Mesenchymal stem cell (in vitro differentiated cells and primary cell): ENCODE measurements around the gene COL23A1.

Experiments
- DNase-seq: peaks from one replicate; pipeline ENCODE4 v3.0.0-alpha.2; 2013
- H2AFZ ChIP-seq: one replicate; pipeline ENCODE4 v1.6.1; 2013; ENCODE audit warnings: low read depth, mild to moderate bottlenecking, control low read depth, inconsistent platforms, low read length, moderate library complexity
- H2AK5ac ChIP-seq: 2 replicates; pipeline ENCODE4 v1.6.1; 2013; ENCODE audit warnings: low read length, moderate library complexity, mild to moderate bottlenecking, inconsistent platforms; ENCODE audit not compliant: severe bottlenecking
- H2BK120ac ChIP-seq: one replicate; pipeline ENCODE4 v1.6.1; 2013; ENCODE audit warnings: low read depth, mild to moderate bottlenecking, inconsistent platforms, low read length, moderate library complexity
- H2BK12ac ChIP-seq, 2 experiments: one replicate each; pipeline ENCODE4 v1.6.1; 2013; ENCODE audit warnings: inconsistent platforms in 2 of 2, low read length in 2 of 2, mild to moderate bottlenecking in 2 of 2, moderate library complexity in 2 of 2, control low read depth in 1 of 2
- H2BK15ac ChIP-seq: one replicate; pipeline ENCODE4 v1.6.1; 2013; ENCODE audit warnings: mild to moderate bottlenecking, low read depth, inconsistent platforms; ENCODE audit not compliant: poor library complexity, severe bottlenecking
- H2BK5ac ChIP-seq: 2 replicates; pipeline ENCODE4 v1.6.1; 2013; ENCODE audit warnings: low read depth, mild to moderate bottlenecking, low read length, control low read depth, inconsistent platforms; ENCODE audit not compliant: poor library complexity, severe bottlenecking
- H3K14ac ChIP-seq, 2 experiments: one replicate each; pipeline ENCODE4 v1.6.1; 2013; ENCODE audit warnings: inconsistent platforms in 2 of 2, low read length in 2 of 2, control low read depth in 1 of 2, mild to moderate bottlenecking in 1 of 2, moderate library complexity in 1 of 2
- H3K18ac ChIP-seq, 2 experiments: one replicate each; pipeline ENCODE4 v1.6.1; 2013; ENCODE audit warnings: inconsistent platforms in 2 of 2, low read length in 2 of 2, control low read depth in 1 of 2, low read depth in 1 of 2, mild to moderate bottlenecking in 1 of 2
- H3K23ac ChIP-seq, 2 experiments: one replicate each; pipeline ENCODE4 v1.6.1; 2013; ENCODE audit warnings: inconsistent platforms in 2 of 2, low read length in 2 of 2, mild to moderate bottlenecking in 2 of 2, moderate library complexity in 2 of 2, control low read depth in 1 of 2
- H3K27ac ChIP-seq: 2 replicates; pipeline ENCODE4 v1.5.1; 2013; ENCODE audit warnings: mild to moderate bottlenecking, moderate library complexity, low read length, control low read depth, inconsistent platforms; ENCODE audit not compliant: poor library complexity, severe bottlenecking
- H3K27me3 ChIP-seq, 2 experiments: 2 replicates each; pipeline versions ENCODE4 v1.6.1 to v1.7.0; 2013; ENCODE audit warnings: low read length in 2 of 2, mild to moderate bottlenecking in 2 of 2, moderate library complexity in 2 of 2, control low read depth in 1 of 2, inconsistent platforms in 1 of 2; ENCODE audit not compliant: control insufficient read depth in 1 of 2, insufficient read depth in 1 of 2
- H3K36me3 ChIP-seq, 2 experiments: 2 replicates each; pipeline versions ENCODE4 v1.6.1 to v1.7.0; 2013; ENCODE audit warnings: low read length in 2 of 2, control low read depth in 1 of 2, inconsistent platforms in 1 of 2, low read depth in 1 of 2, mild to moderate bottlenecking in 1 of 2; ENCODE audit not compliant: insufficient read depth in 2 of 2, control insufficient read depth in 1 of 2
- H3K4ac ChIP-seq, 2 experiments: one replicate each; pipeline ENCODE4 v1.6.1; 2013; ENCODE audit warnings: inconsistent platforms in 2 of 2, low read length in 2 of 2, mild to moderate bottlenecking in 2 of 2, moderate library complexity in 2 of 2, control low read depth in 1 of 2, low read depth in 1 of 2
- H3K4me1 ChIP-seq: 2 replicates; pipeline ENCODE4 v1.6.1; 2013; ENCODE audit warnings: low read depth, low read length, control low read depth; ENCODE audit not compliant: control insufficient read depth, insufficient read depth
- H3K4me2 ChIP-seq: 2 replicates; pipeline ENCODE4 v1.6.1; 2013; ENCODE audit warnings: low read length, mild to moderate bottlenecking, inconsistent platforms; ENCODE audit not compliant: poor library complexity, severe bottlenecking
- H3K4me3 ChIP-seq, 2 experiments: 2 replicates each; pipeline versions ENCODE4 v1.5.1 to v1.7.0; 2013; ENCODE audit warnings: low read length in 2 of 2, mild to moderate bottlenecking in 2 of 2, control low read depth in 1 of 2, low read depth in 1 of 2; ENCODE audit not compliant: insufficient read depth in 1 of 2
- H3K79me1 ChIP-seq: replicated peaks from 2 replicates; pipeline ENCODE4 v1.6.1; 2013; ENCODE audit warnings: mild to moderate bottlenecking, control low read depth, low read length, inconsistent platforms; ENCODE audit not compliant: poor library complexity, severe bottlenecking
- H3K9ac ChIP-seq: 2 replicates; pipeline ENCODE4 v1.7.0; 2013; ENCODE audit warnings: mild to moderate bottlenecking, low read length, moderate library complexity
- H3K9me3 ChIP-seq: 2 replicates; pipeline ENCODE4 v1.7.0; 2013; ENCODE audit warnings: mild to moderate bottlenecking, low read length; ENCODE audit not compliant: control insufficient read depth
- H4K8ac ChIP-seq: one replicate; pipeline ENCODE4 v1.6.1; 2013; ENCODE audit warnings: inconsistent platforms, mild to moderate bottlenecking, low read length, moderate library complexity
- H4K91ac ChIP-seq: one replicate; pipeline ENCODE4 v1.6.1; 2013; ENCODE audit warnings: mild to moderate bottlenecking, low read length, inconsistent platforms
- WGBS: methylation state at CpG from one replicate; pipeline ENCODE4 v1.1.7; 2013; ENCODE audit warnings: mixed read lengths; 5-methylcytosine and 5-hydroxymethylcytosine counted together

The COL23A1 gene

GRCh38 chr5:178421128-178421527 is 169.1 kb downstream of the COL23A1 start:
- Histone ChIP-seq H3K14ac (no peak overlapping the region), H4K8ac (no peak overlapping the region), H3K27ac (no peak overlapping the region), H3K4me1 (no peaks in the 10 kb centered on the region), H3K79me1 (no peaks in the 10 kb centered on the region), H2BK12ac (no peak overlapping the region), H2AFZ (no peak overlapping the region), H3K23ac (no peak overlapping the region), H3K4ac (no peak overlapping the region), H4K91ac (no peak overlapping the region), H3K4me2 (no peak overlapping the region), H3K27me3 (peaks cover 0 to 19% of the 10 kb centered on the region in 2 experiments), H2BK15ac (no peak overlapping the region), H3K36me3 (no peaks in the 10 kb centered on the region), H3K4me3 (no peak overlapping the region), H3K18ac (no peak overlapping the region), H3K9ac (no peak overlapping the region), H2AK5ac (no peak overlapping the region), H2BK120ac (no peak overlapping the region), H3K9me3 (no peaks in the 10 kb centered on the region), H2BK5ac (no peak overlapping the region)
- WGBS: 67% methylated on average over 3 of the region's 5 CpGs
- DNase-seq: no peak

- 40% methylated on average over 2 of the region's 3 CpGs for WGBS
- no peak overlapping the region for H3K4me2 ChIP-seq
Observed at GRCh38 chr5:178420354-178420781, 169.8 kb downstream of the COL23A1 start.

DNA sequence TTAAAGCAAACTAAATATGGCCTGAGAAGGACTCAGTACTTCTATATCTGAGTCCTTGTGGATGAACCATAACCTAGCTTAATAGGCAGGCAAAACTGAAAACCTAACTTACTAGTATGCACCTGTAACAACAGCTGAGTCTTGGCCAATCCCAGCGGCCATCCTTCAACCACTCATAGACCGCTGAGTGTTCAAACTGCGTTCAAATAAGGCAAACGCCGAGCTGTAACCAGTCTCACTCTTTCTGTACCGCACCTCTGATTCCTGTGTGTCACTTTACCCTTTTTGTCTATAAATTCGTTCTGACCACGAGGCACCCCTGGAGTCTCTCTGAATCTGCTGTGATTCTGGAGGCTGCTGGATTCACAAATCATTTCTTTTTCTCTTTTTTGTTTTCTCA is 170.5 kb downstream of the COL23A1 start:
- DNase-seq: no peak
- H2BK120ac ChIP-seq: no peak overlapping the region

More at GRCh38 chr5:178420354-178420781, 169.8 kb downstream of the COL23A1 start:
- no peak for DNase-seq
- H3K36me3 ChIP-seq: no peaks in the 10 kb centered on the region
- H4K91ac ChIP-seq: no peak overlapping the region
- H3K18ac ChIP-seq: no peak overlapping the region
- no peak overlapping the region for H2BK12ac ChIP-seq
- H3K27ac ChIP-seq: no peak overlapping the region
- no peak overlapping the region for H2AFZ ChIP-seq
- H2BK15ac ChIP-seq: no peak overlapping the region
- H2BK120ac ChIP-seq: no peak overlapping the region
- H2AK5ac ChIP-seq: no peak overlapping the region
- no peak overlapping the region for H3K4ac ChIP-seq
- H3K79me1 ChIP-seq: no peaks in the 10 kb centered on the region
- H3K4me1 ChIP-seq: no peaks in the 10 kb centered on the region
- H3K9ac ChIP-seq: no peak overlapping the region
- H2BK5ac ChIP-seq: no peak overlapping the region
- no peak overlapping the region for H3K14ac ChIP-seq
- no peak overlapping the region for H3K23ac ChIP-seq
- no peak overlapping the region for H3K4me3 ChIP-seq
- no peaks in the 10 kb centered on the region for H3K9me3 ChIP-seq
- H4K8ac ChIP-seq: no peak overlapping the region
- peaks cover 0 to 19% of the 10 kb centered on the region in 2 experiments for H3K27me3 ChIP-seq

DNA sequence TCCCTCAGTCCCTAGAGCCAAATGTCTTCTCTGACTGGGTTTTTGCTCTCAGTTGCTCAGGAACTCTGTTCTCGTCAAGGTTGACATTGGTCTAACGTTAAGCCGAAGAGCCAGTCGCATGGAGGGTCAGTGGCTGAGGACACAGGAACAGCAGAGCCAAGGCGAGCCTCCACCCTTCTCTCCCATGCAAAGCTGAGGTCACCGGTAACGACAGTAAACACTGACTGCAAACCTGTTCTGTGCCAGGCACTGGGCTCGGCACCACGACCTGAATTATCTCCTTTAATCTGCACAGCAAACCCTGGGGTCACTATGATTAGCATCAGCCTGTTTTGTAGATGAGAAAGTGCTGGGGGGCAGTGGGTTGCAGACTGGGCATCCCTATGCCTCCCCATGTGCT is 171.0 kb downstream of the COL23A1 start:
- Histone ChIP-seq H3K27me3 (peaks cover 0 to 24% of the 10 kb centered on the region in 2 experiments), H3K4me2 (no peak overlapping the region), H3K79me1 (no peaks in the 10 kb centered on the region), H2BK12ac (no peak overlapping the region), H2BK15ac (no peak overlapping the region), H3K9me3 (no peaks in the 10 kb centered on the region), H2AFZ (no peak overlapping the region), H3K23ac (no peak overlapping the region), H3K9ac (no peak overlapping the region), H3K4me1 (no peaks in the 10 kb centered on the region), H3K18ac (no peak overlapping the region), H3K27ac (no peak overlapping the region), H4K91ac (no peak overlapping the region), H3K4ac (no peak overlapping the region), H2BK120ac (no peak overlapping the region), H3K14ac (no peak overlapping the region), H2AK5ac (no peak overlapping the region), H3K36me3 (no peaks in the 10 kb centered on the region), H2BK5ac (no peak overlapping the region), H3K4me3 (no peak overlapping the region), H4K8ac (no peak overlapping the region)
- 82% methylated on average over 8 of the region's 9 CpGs for WGBS
- no peak for DNase-seq

More for the DNA sequence above, 170.5 kb downstream of the COL23A1 start:
- Histone ChIP-seq H3K36me3 (no peaks in the 10 kb centered on the region), H3K18ac (no peak overlapping the region), H3K4ac (no peak overlapping the region), H4K8ac (no peak overlapping the region), H4K91ac (no peak overlapping the region), H3K27ac (no peak overlapping the region), H3K4me1 (no peaks in the 10 kb centered on the region), H3K4me2 (no peak overlapping the region), H2BK5ac (no peak overlapping the region), H3K79me1 (no peaks in the 10 kb centered on the region), H3K23ac (no peak overlapping the region), H2BK15ac (no peak overlapping the region), H3K27me3 (peaks cover 0 to 24% of the 10 kb centered on the region in 2 experiments), H3K9ac (no peak overlapping the region), H2BK12ac (no peak overlapping the region), H3K4me3 (no peak overlapping the region), H2AFZ (no peak overlapping the region), H2AK5ac (no peak overlapping the region), H3K9me3 (no peaks in the 10 kb centered on the region), H3K14ac (no peak overlapping the region)
- WGBS: 63% methylated on average over 8 of the region's 8 CpGs
